Ammon's horn (tissue), 1 donor: ENCODE results near the gene LYG1.

Experiments
- DNase-seq: peaks from one replicate; pipeline ENCODE4 v3.0.0-alpha.2; 2016; ENCODE audit warnings: low spot score

LYG1 gene

DNA sequence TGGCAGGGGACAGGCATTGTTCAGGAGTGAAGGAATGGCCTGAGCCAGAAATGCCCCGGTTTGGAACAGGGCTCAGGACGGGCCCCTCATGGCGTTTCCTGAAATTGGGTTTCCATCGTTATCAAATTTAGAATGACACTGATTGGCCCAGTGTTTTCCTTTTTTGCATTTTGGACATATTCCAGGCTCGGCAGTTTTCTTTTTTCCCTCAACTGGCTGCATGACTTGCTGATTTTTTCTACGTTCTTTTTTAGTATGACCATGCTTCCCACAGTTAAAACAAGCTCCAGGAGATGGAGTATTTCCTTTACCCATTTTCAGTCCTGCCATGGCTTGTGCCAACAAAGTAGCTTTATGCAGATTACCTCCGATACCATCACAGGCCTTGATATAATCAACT is 25.1 kb downstream of the LYG1 start:
- no peak for DNase-seq

DNA sequence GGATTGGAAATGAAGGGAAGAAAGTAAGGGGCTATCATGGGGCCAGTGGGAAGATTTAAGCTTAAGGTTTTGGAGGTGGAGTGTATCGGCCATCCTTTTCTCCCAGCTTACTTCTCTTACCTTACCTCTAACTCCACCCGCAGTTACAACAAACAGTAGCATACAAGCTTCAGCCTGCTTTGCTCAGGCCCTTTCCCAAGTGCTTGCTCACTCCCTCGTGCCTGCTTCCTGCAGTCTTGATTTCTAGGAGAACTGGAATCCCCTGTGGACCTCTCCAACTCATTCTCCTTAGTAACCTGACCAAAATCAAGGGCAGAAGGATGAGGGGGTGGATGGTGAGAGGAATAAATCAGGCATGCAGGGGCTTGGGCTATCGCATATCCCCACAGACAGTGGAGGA is 39.8 kb downstream of the LYG1 start:
- DNase-seq, result no peak

DNA sequence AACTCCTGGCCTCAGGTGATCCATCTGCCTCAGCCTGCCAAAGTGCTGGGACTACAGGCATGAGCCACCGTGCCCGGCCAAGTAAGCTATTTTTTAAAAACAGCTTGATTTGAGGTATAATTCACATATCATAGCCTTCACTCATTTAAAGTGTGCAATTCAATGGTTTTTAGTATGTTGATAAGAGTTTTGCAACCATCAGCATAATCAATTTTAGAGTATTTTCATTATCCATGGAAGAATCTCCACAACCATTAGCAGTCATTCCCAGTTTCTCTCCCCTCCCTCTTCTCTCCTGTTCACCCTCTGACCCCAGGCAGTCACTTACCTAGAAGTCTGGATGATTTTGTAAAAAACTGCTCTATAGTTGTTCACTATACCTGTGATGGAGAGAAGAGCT is 40.8 kb downstream of the LYG1 start:
- no peak for DNase-seq

DNA sequence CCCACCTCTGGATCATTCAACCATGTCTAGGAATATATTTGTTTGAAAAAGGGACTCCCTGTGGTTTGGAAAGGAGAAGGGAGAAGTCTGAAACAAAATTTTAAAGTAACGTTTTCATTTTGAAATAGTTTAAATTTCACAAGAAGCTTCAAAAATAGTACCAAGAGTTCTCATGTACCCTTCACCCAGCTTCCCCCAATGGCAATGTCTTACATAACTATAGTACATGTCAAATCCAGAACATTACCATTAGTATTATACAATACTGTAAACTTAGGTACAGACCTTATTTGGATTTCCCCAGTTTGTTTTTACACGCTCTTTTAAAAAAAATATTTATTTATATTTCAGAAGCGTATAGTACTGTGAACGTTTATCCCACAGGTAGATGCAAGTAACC is 41.5 kb downstream of the LYG1 start:
- DNase-seq, result no peak

DNA sequence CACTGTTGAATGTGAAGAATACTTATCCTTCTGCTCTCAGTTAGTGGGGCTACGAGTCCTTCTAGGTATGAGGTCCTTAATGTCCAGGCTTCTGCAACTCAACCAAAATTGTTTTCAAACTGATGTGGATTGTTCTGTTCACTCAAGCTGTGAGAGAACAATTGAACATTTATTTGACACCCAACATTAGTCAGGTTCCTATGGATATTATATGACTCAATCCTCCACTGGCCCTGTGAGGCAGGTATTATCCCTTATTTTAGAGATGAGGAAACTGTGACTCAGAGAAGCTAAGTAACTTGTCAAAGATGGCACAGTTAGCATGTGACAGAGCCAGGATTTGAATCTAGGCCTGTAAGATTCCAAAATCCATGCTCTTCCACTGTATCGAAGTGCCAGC is 44.3 kb downstream of the LYG1 start:
- no peak for DNase-seq

DNA sequence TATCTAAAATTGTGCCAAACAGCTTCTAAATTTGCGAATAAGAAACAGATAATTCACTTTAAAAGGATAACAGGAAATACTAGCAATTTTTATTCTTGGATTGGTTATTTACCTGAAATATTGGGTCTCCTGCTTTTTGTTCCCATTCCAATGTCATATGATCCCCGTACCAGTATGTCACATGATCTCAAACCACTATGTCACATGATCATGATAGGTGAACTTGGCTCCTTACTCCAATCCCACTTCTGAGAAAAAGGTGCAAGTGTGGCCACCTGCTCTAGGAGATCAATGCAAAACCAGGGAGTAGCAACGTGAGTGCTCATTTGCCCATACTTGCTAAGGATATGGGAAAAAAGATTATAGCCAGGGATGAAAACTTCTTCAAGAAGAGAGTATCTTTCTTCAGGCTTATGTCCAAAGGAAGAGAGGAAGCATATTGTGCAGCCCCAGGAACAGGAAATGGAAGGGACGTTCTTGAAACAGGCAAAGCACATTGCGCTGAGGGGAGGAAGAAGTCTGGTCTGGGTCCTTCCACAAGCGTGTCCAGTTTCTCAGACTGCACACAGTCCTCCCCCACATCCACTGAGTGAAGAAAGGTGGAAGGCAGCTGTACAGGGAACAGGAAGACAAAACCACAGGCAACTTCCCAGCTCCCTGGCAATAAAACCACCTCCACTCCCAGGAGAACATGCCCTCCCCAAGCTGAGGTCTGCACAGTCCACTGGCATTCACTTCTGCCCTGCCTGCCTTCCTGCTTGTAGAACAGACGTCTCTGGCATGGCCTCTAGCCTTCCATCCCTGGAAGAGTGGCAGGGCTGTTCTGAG is 45.3 kb downstream of the LYG1 start, which contains the start of gene LYG2:
Gene LYG2, minus strand, starts transcription at position 176 of the 828 bp plus-strand sequence. CDS start 1,406 bp downstream, outside the sequence.
- no peak for DNase-seq

DNA sequence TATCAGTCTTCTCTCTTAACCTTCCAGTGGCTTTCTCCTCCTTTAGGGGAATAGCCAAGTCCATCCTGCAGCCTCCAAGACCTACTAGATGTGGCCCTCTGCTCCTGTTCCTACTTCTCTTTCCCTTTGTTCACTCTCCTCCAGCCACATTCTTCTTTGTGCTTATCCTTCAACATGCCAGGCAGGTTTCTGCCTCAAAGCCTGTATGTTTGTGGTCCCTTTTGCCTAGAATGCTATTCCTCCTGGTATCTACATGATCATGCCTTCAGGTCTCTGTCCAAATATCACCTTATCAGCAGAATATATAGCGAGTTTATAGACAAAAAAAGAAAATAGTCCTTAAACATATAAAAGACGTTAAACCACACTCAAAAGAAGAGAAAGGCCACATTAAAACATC is 51.0 kb downstream of the LYG1 start:
- DNase-seq, result no peak

DNA sequence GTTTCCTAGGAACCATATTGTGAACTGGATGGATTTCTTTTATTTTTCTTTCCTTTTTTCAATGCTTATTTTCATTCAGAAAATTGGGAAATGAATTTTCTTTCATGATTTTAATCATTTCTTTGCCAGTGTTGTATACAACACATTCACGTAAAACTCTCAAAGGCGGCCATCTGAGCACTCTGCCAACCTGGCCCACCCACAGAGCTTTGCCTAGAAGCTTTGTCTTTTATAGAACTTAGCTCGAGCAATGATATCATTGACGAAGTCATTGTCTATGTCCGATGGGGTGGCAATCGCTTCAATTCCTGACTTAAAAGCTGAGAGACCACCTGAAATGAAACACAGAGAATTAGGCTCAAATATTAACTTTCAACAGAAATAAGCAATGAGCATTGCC is 58.8 kb downstream of the LYG1 start:
- DNase-seq, result no peak

DNA sequence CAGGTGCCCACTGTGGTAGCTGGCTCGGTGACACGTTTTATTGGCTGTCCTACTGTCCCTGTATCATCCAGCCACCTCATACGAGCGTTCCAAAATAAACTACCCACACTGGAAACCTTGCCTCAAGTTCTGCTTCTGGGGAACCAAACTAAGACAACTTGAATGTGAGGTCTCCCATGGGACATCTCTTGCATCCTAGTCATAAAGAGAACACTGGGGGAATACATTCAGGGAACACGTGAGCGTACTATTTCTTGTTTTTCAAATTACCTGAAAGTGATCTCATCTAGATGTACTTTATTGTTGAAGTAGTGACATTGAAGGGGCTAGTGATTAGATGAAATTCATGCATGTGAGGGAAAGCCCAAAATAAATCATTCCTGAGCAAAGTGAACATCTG is 60.6 kb downstream of the LYG1 start:
- DNase-seq, result no peak

DNA sequence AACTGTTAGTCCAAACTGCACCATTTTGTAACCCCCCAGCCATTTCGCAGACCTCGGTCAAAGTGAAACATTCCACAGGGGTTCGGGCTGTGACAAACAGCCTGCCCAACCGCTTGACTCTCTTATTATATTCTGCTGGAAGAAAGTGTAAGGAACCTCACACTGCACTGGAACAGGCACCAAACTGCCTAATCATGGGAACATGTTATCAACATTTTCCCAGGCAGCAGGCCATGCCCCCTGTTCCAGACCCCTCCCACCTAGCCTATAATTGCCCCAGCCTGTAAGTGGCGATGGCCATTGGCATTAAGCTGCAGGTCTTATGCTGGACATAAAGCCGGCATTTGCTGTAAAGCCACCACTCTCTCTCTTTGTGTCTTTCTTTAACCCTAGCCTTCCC is 62.4 kb downstream of the LYG1 start:
- DNase-seq, result no peak
